Dedifferentiated amniotic fluid mesenchymal stem cell (primary cell): Measurements from ENCODE around the gene PC.

Source experiments
- DNase-seq: peaks from one replicate; pipeline ENCODE4 v3.0.0-alpha.2; 2016; ENCODE audit errors: extremely low spot score

Gene PC

DNA sequence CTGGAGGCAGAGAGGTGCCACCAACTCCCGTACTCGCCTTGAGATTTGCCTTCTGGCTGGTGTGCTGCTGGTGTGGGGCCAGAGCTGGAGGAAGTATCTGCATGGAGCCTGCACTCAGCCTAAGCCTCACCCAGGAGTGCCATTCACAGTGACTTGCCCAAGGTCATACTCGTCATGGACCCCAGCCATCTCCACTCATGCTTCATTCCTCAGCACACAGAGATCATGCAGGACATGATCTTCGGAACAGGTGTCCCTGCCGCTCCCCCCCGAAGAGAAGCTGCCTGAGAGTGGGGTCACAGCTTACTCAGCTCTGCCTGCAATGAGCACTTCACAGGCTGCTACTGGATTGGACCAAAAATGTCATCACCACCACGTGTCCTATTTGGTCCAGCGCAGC is 49.0 kb downstream of the PC start:
- no peak for DNase-seq

DNA sequence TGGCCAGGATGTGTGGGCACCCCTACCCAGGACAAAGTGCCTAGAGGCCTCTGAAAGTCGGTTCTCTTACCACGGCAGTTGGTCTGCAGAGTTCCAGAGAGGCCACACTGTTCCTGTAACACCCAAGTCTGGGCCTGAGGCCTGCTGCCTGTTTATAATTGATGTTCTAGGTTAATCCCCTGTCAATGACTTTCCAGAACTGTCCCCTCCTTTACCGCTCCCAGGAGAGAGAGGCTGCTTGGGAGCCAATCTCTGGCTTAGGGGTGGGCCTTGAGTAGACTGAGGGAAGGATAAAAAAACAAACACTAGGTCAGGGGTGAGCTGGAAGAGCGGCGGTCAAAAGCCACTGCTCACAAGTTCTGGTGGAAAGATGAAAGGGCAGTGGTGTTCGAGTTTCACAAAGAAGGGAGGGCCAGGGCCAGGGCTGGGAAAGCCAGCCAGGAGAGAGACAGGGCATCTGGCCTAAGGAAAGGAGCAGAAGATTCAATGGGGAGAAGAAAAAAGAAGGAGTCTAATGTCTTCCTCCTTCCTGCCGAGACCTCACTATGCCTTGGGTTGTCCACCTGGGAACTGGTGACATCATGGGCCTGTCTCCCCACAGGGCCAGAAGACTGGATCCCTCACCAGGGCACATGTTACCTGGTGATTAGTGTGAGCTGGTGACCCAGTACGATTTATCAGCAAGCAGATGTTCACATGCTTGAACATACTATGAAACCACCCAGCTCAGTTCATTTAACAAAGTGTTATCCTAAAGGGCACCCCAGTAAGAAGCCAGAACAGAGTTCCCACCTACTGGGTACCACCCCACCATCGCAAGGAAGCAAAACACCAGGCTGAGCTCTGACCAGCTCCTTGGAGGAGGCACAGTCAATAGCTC is 50.2 kb downstream of the PC start:
- DNase-seq = no peak

DNA sequence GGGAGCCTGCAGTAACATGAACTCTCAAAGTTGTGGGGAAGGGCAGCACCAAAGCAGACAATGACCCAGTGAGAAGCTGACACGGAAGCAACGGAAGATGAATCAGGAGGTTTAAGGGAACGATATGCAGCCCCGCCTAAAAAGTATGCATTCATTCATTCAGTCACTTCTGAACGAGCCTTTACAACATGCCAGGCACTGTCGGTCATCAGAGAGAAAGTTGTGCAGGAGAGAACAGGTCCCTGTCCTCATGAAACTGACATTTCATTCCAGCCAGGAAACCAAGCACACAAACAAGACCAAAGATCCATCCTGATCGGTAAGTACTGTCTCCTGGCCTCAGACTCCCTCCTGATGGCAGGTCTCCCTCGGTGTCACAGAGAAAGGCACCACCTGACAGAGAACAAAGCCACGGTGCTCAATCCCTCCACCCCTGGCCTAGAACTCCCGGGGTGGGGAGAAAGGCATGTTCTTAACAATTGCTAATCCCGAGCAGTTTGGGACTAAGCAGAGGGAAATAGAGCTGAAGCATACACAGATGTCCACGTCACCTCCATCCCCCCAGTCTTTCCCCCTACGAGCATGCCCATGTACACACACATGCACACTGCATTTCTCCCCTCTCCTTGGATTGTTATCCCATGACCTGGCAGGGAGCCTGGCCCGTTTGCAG is 52.0 kb downstream of the PC start:
- DNase-seq = no peak

DNA sequence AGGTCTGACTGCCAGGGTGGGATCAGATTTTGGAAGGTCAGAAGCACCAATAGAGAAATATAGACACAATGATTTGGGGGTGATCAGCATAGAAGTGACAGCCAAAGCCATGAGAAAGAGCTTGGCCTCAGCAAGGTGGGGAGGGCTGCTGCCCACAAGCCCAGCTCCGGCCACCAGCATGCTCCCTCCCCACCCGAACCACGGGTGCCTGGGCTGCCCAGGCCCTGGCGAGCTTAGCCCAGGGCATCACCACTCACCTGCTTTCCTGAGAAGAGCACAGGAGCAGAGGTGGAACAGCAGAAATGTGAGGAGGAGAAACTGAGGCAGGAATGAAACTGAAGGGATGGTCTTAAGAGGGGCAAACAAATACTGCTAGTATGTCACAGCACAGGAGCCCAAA is 52.6 kb downstream of the PC start:
- no peak for DNase-seq

DNA sequence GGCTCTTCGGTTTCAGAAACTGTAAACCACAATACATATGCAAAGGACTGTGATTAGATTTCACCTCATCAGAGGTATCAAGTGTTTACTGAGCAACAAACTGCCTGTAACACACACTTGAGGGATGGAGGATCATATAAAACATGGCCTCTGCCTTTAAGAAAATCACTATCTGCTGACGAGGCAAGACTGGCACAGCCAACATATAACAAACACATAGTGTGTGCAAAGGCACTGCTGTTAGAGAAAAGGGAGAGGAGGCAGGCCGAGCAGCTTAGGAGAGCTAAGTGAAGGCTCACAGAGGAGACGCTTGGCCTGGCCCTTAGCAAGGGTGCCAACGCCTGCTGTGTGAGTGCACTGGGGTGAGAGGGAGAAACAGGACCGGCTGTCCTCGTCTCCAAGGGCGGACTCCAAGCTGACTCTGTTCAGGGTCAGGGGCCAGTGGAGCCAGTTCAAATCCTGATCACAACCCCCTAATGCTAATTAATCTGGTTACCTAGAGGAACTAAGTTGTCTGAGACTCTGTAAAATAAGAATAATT is 53.1 kb downstream of the PC start:
- no peak for DNase-seq

DNA sequence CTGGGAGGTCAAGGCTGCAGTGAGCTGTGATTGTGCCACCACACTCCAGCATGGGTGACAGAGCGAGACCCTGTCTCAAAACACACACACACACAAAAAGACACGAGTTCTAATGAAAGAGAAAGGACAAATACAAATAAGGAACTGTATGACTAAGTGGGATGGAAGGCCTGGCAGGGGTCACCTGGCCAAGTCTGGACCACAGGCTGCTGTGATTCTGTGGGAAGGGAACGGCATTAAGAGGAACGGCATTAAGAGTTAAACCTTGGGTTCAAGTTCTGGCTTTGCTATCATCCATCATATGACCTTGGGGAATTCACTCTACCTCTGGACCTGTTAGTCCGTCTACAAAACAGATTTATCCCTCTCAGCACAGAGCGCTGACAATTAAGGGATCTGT is 53.6 kb downstream of the PC start:
- DNase-seq = no peak

DNA sequence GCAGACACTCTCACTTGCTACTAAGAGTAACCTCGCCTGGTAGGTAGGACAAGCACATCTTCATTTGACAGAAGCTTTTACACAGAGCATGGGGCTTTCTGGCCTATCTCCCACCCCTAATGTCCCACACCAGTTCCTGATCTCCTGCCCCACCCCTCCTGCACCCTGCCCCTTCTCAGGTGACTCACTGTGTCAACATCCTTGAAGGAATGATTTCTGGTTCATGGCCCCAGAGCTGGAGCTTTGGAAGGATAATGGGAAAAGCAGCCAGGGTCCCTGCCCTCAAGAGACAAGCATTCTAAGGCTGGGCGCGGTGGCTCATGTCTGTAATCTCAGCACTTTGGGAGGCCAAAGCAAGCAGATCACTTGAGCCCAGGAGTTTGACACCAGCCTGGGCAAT is 54.1 kb downstream of the PC start:
- DNase-seq = no peak

DNA sequence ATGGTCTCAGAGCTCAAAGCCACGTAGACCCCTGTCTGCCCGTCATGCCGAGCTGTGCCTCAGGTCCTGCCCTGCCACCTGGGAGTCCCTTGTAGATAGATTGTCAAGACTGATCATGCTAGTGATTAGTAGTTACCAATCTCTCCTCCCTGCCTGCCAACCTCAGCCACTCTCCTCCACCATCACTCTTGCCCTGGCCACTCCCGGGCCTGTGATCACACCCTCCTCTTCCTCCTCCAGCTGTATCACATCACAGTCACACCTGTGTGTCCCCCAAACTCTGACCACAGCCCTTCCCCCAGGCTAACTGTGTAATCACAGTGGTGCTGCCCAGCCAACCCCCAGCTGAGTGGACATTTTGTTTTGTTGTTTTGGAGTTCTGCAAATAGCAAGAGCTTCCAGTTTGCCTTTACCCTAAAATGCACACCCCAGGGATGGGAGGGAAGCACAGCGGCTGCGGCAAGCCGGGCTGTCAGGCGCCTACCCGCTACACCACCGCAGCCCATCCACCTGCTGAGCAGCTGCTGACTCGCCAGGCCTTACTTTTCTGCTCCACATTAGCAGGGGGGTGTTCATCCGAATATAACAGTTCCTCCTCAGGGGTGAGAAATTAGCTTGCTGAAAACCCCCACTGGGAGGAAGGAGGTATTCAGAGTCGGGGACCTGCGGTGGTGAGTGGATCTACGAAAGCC is 55.6 kb downstream of the PC start:
- no peak for DNase-seq

DNA sequence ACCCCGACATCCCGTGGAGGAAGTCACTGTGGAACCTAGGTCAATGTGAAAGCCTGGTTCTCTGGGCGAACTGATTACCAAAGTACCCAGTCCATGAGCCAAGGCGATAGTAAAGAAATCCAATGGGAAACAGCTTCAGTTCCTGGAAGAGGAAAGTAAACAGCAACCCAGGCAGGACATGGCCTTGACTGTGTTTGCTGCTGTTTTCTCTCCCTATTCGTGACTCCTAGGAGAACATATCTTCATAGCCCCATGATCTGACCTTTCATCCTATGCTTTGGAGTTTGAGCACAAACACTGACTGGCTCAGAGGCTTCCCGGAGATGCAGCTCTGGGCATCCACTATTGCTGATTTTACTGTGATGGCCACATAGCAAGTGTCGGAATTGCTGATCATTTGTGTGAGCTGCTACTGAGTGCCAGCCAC is 56.2 kb downstream of the PC start:
- no peak for DNase-seq

DNA sequence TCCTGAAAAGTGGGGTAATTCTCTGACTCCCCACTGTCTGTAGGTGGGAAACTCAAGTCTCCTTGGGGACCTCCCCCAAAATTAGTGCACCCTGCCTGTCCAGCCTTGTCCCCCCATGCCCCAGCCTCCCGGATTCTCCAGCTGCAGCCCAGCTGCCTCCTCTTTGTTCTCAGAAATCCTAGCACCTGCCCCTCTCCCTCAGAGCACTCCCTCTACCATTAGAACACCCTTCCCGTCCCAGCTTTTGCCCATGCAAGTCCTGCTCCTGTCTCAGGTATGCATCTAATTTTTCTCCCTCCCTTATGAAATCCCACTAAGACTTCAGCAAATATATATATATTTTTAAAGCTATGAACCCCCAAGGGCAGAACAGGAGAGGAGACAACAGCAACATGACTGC is 64.0 kb downstream of the PC start:
- DNase-seq = no peak

DNA sequence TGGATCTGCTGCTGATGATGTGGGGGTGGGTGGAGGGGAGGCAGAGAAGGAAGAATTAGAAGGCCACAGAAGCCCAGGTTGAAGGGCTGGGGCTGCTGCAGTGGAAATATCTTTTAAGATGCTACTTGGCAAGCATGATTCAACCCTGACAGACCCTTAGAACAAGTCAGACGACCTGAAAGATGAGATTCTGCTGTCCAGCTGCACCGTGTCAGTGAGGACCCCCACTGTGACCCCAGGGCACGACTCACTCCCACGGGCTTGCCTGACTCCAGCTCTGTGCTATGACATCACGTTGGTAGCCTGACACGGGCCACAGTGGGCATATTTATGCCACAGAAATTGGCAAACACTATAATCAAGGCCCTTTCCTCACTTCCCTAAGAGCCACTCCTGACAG is 65.3 kb downstream of the PC start:
- DNase-seq = no peak

DNA sequence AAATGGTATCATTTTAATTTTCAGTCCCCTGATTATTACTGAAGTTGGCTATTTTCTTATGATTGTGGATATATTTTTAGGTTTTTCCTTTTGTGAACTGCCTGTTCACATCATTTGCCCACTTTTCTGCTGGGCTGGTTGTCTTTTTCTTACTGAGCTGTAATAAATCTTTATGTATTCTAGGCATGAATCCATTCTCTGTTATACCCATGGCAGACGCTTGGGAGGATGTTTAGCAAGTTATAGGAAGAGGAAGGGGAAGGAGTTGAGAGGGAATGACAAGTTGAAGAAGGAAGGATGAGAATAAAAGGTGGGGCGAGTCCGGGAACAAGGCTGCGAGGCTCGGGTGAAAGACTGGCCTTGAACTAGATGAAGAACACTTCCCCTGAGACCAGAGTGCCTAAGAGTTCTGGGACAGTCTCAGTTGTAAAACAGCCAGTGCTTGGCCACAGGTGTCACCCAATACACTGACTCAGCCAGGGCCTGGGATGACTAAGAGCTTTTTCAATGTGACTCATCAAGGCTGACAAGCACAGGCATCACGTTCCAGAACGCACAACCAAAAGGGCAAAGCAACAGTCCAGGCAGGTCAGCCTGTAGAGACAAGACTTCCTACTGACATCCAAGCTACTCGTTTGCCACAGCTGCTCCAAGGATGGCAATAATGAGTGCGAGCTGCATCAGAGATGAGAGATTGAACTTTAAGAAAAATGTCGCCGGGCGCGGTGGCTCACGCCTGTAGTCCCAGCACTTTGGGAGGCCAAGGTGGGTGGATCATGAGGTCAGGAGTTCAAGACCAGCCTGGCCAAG is 66.1 kb downstream of the PC start:
- DNase-seq = peak; percentile 78

DNA sequence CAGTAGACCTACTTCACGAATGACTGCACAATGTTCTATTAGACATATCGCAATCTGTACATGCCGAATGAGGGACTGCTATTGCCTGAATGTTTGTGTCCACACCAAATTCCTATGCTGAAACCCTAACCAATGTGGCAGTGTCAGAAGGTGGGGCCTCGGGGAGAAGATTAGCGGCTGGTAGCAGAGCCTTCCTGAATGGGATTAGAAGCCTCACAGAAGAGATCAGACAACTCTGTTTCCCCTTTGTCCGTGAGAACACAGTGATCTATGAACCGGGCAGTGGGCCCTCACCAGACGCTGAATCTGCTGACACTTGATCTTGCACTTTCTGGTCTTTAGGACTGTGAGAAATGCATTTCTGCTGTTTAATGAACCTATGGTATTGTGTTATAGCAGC is 68.2 kb downstream of the PC start:
- no peak for DNase-seq

DNA sequence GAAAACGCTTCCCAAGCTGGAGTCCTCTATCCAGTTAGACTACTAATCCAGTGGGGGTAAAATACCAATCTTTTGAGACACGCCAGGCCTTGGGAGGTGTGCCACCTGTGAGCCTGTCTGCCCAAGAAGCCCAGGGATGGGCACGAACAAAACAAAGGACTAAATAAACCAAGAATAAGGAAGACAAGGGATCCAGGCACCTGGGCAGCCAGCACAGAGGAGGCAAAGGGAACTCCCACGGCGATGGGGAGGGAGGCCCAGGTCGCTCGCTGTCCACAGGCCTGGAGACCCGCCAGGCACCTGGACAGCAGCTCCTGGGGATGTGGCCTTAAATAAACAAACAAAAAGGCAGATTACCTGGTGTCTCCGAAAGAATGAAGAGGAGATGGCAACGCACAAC is 69.9 kb downstream of the PC start:
- DNase-seq = no peak

DNA sequence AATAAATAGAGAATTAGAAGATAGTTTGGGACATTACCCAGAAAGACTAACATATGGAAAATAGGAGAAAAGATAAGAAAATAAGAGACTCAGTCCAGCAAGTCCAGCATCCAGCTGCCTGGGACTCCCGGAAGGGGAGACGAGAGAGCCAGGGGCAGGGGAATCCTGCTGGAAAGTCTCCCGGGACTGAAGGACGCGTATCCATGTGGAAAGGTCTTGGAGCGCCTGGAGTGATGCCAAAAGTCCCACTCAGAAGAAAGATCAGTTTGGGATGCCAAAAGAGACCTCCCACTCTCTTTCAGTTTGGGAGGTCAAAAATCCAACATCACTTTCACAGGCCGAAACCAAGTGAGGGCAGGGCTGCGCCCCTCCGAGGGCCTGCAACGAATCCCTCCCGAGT is 70.7 kb downstream of the PC start:
- DNase-seq = no peak

DNA sequence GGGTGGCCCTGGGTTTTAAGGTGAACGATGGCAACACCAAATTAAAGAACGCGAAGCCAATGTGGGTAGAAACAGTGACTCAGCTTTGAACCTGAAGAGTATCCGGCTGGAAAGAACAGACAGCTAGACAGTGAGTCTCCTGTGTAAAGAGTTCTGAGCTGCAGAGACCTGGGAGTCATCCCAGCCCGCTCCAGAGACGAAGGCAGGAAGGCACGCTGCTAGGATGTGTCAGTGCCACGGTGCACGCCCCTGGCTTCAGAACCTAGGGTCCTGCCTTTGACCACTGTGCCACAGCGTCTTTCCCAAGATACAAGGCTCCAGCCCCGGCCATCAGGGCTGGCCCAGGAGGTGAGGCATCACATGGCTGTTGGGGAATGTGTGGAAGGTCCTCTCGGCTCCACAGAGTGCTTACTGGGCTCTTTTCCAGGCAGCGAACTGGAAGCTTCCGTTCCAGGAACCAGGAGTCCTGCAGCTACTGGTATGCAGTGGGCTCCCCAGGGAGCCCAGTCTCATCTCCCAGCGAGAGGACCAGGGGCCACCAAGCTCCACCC is 71.4 kb downstream of the PC start:
- DNase-seq = no peak

DNA sequence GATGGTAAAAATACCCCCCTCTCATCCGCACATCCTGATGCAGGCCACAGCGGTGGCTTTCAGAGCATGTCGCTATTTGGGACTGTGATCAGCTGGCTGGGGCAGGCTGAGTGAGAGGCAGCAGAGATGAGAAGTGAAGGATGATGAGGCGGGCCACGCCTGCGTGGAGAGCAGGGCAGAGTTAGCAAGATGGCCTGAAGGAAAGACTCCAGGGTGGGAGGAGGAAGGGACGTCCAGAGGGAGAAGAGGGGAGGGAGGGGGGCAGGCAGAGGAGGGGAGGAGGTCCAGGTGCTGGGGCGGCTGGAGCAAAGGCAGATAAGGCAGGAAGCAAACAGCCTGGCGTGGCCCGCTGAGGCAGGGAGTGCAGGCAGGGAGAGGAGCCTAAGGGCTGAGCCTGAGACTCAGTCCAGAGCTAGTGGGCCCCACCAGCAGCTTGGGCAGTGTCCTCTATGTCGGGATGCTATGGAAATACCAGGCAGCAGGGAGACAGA is 72.2 kb downstream of the PC start:
- no peak for DNase-seq

DNA sequence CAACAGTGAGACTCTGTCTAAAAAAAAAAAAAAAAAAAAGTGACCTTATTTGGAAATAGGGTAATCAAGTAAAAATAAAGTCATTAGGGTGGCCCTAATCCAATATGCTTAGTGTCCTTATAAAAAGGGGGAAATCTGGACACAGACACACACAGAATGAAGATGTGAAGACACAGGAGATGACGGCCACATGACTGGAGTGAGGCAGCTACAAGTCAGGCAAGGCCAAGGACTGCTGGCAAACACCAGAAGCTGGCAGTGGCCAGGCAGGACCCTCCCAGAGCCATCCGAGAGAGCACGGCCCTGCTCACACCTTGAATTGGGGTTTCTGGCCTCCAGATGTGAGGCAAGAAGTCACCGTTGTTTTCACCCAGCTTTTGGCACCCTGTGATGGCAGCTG is 72.7 kb downstream of the PC start:
- no peak for DNase-seq

DNA sequence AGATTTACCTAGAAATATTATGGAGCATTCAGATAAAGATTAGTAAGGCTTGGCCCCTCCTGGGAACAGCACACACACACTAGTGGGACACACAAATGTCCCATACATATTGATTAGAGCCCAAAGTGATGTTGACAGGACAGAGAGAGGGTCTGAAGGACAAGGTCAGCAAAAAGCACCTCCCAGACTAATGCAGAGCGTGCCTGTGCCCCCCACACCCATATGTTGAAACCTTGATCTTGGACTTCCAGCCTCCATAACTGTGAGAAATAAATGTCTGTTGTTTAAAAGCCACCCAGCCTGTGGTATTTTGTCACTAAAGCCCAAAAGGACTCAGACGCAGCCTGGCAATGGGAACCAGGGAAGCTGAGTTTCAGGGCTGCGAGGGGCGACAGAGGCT is 73.7 kb downstream of the PC start:
- no peak for DNase-seq

DNA sequence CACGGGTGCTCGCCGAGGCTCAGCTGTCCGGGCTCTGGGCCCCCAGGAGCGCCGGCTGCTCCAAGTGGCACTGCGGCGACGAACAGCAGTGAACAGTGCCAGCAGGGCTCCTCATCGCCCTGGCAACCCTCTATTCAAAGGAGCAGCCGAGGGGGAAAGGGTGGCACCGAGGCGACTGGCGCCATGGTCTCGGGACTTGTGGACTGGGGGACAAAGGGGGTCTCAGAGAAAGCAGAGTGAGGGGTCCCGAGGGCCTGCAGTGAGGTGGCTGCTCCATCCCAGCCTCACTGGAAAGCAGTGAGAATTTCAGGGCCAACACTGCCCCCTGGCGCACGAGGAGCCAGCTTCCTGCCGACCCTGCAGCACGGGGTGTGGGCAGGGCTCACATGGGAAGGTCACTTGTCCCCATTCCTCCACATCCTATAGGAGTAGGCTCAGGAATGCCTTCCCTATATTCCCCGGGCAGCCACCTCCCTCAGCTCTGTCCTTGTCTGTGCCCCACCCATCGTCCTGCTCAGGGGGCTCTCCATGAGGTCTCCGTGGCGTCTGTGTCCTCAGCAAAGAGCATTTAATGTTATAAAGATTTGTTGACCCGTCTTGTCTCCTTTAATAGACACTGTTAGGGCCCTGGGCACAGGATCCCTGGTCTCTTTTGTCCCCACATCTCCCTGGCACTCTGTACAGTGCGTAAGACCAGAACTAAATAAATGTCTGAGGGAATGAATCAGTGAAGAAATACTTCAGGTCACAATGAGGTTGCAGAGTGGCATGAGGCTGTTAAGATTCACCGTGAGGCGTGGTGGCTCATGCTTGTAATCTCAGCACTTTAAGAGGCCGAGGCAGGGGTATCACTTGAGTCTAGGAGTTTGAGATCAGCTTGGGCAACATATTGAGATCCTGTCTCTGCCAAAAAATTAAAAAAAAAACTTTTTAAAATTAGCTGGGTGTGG is 74.9 kb downstream of the PC start:
- peak; percentile 67 for DNase-seq
